ENCODE measurements around the gene SYT12.
A peak's percentile ranks its signal among the peaks of the same experiment; 100 is the strongest.

The SYT12 gene

DNA sequence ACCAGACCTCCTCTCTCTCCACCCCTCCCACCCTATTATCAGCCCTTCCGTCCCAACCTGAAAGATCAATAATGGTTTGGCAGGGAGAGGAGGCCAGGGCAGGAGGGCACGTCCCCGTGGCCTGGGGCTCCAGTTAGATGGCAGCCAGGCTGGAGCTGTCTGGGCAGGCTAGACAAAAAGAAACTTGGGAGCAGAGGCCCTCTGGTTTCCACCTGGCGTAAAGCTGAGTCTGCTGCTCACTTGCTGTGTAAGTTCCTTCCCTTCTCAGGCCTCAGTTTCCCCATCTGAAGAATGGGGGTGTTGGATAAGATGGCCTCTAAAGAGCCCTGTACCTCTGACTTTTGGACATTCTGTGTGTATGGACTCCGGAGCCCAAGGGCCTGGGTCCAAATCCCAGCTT, 30.0 kb downstream of the SYT12 start (continued):
- TF ChIP-seq YY2 (tag by site-specific recombination; IDR thresholded peaks at IDR 0.05) (no peak), SP2 (tag by site-specific recombination; IDR thresholded peaks at IDR 0.05) (no peak), ZNF791 (tag by site-specific recombination; IDR thresholded peaks at IDR 0.05) (no peak), TRIM28 (IDR thresholded peaks at IDR 0.05; ENCODE audit: borderline replicate concordance, low read length) (no peak), ZNF416 (tag by site-specific recombination; IDR thresholded peaks at IDR 0.05) (no peak), ZXDB (tag by site-specific recombination; IDR thresholded peaks at IDR 0.05) (no peak)
- TF ChIP-seq, protein P1, sequence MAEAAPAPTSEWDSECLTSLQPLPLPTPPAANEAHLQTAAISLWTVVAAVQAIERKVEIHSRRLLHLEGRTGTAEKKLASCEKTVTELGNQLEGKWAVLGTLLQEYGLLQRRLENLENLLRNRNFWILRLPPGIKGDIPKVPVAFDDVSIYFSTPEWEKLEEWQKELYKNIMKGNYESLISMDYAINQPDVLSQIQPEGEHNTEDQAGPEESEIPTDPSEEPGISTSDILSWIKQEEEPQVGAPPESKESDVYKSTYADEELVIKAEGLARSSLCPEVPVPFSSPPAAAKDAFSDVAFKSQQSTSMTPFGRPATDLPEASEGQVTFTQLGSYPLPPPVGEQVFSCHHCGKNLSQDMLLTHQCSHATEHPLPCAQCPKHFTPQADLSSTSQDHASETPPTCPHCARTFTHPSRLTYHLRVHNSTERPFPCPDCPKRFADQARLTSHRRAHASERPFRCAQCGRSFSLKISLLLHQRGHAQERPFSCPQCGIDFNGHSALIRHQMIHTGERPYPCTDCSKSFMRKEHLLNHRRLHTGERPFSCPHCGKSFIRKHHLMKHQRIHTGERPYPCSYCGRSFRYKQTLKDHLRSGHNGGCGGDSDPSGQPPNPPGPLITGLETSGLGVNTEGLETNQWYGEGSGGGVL (tag by site-specific recombination; IDR thresholded peaks at IDR 0.05) = no peak
- TF ChIP-seq, protein P2, sequence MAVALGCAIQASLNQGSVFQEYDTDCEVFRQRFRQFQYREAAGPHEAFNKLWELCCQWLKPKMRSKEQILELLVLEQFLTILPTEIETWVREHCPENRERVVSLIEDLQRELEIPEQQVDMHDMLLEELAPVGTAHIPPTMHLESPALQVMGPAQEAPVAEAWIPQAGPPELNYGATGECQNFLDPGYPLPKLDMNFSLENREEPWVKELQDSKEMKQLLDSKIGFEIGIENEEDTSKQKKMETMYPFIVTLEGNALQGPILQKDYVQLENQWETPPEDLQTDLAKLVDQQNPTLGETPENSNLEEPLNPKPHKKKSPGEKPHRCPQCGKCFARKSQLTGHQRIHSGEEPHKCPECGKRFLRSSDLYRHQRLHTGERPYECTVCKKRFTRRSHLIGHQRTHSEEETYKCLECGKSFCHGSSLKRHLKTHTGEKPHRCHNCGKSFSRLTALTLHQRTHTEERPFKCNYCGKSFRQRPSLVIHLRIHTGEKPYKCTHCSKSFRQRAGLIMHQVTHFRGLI (tag by site-specific recombination; IDR thresholded peaks at IDR 0.05) = no peak

DNA sequence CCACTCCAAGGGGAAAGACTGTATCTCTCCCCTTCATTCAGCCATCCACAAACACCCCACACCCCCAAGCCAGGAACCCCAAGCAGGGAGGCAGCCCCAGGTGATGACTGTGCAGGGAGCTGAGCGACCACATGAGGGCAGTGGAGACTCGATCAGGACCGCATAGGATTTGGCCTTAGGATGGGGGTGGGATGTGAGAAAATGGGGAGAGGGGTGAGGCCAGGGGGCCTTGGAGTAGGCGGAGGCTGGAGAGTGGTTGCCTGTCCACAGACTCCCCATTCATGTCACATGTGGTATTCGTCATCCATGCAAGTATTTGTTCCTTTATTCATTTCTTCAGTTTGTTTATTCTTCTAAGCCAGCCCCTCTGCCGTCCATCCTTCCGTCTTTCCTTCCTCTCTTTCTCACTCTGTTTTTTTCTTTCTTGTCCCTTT, 31.0 kb downstream of the SYT12 start:
- Histone ChIP-seq H3K4me1 (ENCODE audit: control insufficient read depth, insufficient read depth, low read length) (peaks cover 9% of the 10 kb centered on the region), H3K9me3 (ENCODE audit: control insufficient read depth, insufficient read depth, low read depth, low read length) (no peaks in the 10 kb centered on the region), H3K36me3 (ENCODE audit: control insufficient read depth in 2 of 2, insufficient read depth in 1 of 2, low read length in 2 of 2) (no peaks in the 10 kb centered on the region), H3K4me3 (ENCODE audit: low read depth, low read length) (no peak overlapping the region), H3K27ac (ENCODE audit: extremely low read depth, low read depth, low read length) (no peak overlapping the region)
- CTCF ChIA-PET = interaction anchor here (0.6 to 5.0 kb wide), 26 partner anchors 9 to 541 kb away, joined by 3 to 23 read pairs (median 4); partner anchors contain the start of gene AIP
- POLR2A ChIA-PET = interaction anchor here (1.0 to 3.3 kb wide), 3 partner anchors 32 to 186 kb away, joined by 3 to 16 read pairs (median 7); partner anchors contain the start of gene SYT12
- TF ChIP-seq ZNF404 (tag by site-specific recombination; IDR thresholded peaks at IDR 0.05) (no peak), ZNF366 (tag by site-specific recombination; conservative IDR thresholded peaks at IDR 0.05) (peak; percentile 86), ZNF335 (tag by site-specific recombination; conservative IDR thresholded peaks at IDR 0.05) (peak; percentile 93), ZBTB8A (tag by site-specific recombination; IDR thresholded peaks at IDR 0.05) (no peak), GLI2 (tag by site-specific recombination; IDR thresholded peaks at IDR 0.05; ENCODE audit: borderline replicate concordance, low read depth) (no peak), GLIS2 (tag by site-specific recombination; IDR thresholded peaks at IDR 0.05) (peak; percentile 89), ZNF544 (tag by site-specific recombination; IDR thresholded peaks at IDR 0.05) (no peak), ZNF391 (tag by site-specific recombination; IDR thresholded peaks at IDR 0.05; ENCODE audit: borderline replicate concordance, low read depth) (no peak), WT1 (tag by site-specific recombination; IDR thresholded peaks at IDR 0.05) (no peak), ZNF292 (tag by site-specific recombination; IDR thresholded peaks at IDR 0.05; ENCODE audit: borderline replicate concordance, low read depth) (no peak), ZNF629 (tag by site-specific recombination; IDR thresholded peaks at IDR 0.05) (no peak), ZNF768 (tag by site-specific recombination; IDR thresholded peaks at IDR 0.05) (no peak), ZNF19 (tag by site-specific recombination; IDR thresholded peaks at IDR 0.05; ENCODE audit: low read depth) (no peak), ZNF514 (tag by site-specific recombination; IDR thresholded peaks at IDR 0.05) (no peak), KLF8 (tag by site-specific recombination; IDR thresholded peaks at IDR 0.05) (no peak)
- TF ChIP-seq, protein P3, sequence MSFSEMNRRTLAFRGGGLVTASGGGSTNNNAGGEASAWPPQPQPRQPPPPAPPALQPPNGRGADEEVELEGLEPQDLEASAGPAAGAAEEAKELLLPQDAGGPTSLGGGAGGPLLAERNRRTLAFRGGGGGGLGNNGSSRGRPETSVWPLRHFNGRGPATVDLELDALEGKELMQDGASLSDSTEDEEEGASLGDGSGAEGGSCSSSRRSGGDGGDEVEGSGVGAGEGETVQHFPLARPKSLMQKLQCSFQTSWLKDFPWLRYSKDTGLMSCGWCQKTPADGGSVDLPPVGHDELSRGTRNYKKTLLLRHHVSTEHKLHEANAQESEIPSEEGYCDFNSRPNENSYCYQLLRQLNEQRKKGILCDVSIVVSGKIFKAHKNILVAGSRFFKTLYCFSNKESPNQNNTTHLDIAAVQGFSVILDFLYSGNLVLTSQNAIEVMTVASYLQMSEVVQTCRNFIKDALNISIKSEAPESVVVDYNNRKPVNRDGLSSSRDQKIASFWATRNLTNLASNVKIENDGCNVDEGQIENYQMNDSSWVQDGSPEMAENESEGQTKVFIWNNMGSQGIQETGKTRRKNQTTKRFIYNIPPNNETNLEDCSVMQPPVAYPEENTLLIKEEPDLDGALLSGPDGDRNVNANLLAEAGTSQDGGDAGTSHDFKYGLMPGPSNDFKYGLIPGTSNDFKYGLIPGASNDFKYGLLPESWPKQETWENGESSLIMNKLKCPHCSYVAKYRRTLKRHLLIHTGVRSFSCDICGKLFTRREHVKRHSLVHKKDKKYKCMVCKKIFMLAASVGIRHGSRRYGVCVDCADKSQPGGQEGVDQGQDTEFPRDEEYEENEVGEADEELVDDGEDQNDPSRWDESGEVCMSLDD (tag by site-specific recombination; IDR thresholded peaks at IDR 0.05) = peak; percentile 54; the same call in 1 of the 2 replicates
- TF ChIP-seq, protein P4, sequence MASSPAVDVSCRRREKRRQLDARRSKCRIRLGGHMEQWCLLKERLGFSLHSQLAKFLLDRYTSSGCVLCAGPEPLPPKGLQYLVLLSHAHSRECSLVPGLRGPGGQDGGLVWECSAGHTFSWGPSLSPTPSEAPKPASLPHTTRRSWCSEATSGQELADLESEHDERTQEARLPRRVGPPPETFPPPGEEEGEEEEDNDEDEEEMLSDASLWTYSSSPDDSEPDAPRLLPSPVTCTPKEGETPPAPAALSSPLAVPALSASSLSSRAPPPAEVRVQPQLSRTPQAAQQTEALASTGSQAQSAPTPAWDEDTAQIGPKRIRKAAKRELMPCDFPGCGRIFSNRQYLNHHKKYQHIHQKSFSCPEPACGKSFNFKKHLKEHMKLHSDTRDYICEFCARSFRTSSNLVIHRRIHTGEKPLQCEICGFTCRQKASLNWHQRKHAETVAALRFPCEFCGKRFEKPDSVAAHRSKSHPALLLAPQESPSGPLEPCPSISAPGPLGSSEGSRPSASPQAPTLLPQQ (tag by site-specific recombination; IDR thresholded peaks at IDR 0.05) = no peak
- TF ChIP-seq, protein P5, sequence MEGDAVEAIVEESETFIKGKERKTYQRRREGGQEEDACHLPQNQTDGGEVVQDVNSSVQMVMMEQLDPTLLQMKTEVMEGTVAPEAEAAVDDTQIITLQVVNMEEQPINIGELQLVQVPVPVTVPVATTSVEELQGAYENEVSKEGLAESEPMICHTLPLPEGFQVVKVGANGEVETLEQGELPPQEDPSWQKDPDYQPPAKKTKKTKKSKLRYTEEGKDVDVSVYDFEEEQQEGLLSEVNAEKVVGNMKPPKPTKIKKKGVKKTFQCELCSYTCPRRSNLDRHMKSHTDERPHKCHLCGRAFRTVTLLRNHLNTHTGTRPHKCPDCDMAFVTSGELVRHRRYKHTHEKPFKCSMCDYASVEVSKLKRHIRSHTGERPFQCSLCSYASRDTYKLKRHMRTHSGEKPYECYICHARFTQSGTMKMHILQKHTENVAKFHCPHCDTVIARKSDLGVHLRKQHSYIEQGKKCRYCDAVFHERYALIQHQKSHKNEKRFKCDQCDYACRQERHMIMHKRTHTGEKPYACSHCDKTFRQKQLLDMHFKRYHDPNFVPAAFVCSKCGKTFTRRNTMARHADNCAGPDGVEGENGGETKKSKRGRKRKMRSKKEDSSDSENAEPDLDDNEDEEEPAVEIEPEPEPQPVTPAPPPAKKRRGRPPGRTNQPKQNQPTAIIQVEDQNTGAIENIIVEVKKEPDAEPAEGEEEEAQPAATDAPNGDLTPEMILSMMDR (tag by site-specific recombination; IDR thresholded peaks at IDR 0.05) = peak; percentile 48; the same call in 1 of the 2 replicates
- TF ChIP-seq, protein P6, sequence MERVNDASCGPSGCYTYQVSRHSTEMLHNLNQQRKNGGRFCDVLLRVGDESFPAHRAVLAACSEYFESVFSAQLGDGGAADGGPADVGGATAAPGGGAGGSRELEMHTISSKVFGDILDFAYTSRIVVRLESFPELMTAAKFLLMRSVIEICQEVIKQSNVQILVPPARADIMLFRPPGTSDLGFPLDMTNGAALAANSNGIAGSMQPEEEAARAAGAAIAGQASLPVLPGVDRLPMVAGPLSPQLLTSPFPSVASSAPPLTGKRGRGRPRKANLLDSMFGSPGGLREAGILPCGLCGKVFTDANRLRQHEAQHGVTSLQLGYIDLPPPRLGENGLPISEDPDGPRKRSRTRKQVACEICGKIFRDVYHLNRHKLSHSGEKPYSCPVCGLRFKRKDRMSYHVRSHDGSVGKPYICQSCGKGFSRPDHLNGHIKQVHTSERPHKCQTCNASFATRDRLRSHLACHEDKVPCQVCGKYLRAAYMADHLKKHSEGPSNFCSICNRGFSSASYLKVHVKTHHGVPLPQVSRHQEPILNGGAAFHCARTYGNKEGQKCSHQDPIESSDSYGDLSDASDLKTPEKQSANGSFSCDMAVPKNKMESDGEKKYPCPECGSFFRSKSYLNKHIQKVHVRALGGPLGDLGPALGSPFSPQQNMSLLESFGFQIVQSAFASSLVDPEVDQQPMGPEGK (tag by site-specific recombination; IDR thresholded peaks at IDR 0.05) = peak; percentile 85
